ENCODE data around the gene RFX4.

RFX4 gene

DNA sequence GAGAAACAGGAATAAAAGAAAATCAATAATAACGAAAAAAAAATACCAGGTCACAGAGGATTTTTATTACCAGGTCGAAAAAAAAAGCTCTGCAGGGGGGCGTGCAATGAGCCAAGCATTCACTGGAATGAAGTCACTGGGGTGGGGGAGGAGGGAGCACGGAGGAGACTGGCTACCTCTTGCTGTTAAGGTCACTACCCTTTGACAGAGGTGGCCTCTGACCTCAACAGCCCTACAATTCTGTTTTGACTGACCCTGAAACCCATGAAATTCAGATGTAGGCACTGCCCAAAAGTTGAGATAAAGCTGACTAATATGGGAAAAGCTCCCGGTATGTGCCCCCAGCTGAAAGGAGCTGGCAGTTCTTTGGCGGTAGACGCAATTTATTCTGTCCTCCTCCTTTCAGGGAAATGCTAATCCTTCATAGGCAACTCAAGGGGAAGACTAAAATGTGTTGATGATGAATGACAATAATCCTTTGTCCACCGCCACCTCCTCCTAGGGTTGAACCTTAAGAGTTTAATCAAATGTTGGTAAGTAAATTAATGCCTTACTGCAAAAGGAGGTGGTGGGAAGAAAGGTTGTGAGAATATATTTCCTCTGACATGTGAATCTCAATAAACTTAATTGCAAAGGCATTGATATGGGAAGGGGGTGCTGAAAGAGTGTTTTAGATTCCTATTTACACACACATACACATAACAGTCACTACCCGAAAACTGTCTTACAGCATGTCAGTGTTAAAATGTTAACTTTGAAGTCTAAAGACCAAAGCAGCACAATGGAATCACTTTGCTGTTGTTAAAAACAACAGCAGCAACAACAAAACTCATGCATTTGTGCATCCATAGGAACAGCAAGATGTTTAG is 185.4 kb downstream of the RFX4 start:
- DNase-seq, result no peak

DNA sequence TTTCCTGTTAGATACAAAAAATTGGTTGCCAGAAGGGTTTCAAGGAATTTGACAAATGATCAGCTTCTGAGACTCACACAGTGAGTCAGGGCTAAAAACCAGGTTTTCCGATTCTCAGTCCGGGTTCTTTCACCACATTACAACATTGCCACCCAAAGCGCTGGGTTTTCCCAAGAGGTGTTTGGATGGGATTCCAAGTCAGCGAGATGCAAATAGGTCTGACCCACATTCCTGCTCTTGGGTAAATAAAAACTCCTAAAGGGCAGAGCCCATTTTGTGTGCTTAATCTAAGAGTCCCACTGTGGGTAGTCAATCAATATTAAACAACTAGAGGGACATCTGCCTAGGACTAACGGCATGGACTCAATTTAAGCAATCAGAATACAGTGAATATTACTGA is 186.3 kb downstream of the RFX4 start:
- no peak for DNase-seq

DNA sequence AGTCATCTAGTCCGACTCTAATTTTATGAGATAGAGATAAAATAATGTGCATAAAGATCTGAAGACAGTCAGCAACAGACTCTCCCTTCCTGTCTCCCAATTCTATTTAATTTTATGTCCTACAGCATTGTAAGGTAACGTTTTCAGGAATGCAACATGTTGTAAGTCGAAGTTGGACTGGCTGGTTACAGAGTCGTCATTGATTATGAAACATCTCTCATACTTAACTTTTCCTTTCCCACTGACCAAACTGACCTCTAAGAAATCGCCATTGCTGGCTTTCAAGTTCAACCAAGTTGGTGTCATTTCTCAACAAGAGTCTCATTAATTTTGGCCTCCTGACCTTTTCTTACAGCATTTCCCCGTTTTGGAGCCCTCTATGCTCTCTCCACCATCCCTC is 186.7 kb downstream of the RFX4 start:
- no peak for DNase-seq

DNA sequence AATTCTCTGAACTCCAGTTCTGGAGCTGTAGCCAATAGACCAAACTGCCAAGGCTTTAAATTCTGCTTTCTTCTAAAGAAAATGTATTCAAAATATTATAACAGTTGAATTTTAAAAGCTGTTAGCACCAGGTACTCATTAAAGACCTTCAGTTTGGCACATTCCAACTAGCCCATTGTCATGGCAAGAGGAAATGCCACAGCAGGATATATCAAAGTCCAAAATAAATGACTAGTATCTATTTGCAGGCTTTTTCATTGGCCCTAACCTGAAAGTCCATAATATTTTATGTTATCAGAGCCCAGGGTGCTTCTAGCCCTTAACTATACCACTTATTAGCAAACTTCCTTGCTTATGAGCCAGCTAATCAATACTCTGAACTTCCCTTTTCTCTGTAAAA is 188.6 kb downstream of the RFX4 start:
- no peak for DNase-seq

DNA sequence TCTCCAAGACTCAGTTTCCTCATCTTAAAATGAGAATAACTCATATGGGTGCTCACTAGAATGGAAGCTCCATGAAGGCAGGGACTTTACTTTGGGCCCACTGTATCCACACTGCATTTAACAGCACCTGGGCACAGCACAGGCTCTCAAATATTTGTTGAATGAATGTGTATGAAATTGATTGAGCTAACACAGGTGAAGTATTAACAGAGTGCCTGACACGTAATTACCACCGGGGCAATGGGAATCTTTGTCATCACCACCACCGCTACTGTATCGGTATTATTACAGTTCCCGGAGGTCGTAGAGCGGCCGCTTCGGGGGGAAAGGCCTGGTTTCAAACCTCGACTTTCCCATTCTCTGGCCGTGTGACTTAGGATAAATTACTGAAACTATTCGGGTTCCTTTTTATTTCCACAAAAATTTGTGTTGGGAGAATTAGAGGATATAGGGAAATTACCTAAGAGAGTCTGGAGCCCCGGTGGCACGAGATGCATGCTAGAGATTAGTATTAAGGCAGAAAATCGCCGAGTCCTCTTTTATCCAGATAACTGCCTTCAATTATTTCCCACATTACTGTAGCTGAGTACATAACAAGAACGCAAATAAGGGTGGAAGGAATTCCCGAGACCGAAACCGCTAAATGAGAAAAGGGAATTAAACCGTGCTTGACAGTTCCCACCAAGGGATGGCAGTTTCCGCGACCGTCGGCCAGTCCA is 190.6 kb downstream of the RFX4 start:
- DNase-seq, result no peak

DNA sequence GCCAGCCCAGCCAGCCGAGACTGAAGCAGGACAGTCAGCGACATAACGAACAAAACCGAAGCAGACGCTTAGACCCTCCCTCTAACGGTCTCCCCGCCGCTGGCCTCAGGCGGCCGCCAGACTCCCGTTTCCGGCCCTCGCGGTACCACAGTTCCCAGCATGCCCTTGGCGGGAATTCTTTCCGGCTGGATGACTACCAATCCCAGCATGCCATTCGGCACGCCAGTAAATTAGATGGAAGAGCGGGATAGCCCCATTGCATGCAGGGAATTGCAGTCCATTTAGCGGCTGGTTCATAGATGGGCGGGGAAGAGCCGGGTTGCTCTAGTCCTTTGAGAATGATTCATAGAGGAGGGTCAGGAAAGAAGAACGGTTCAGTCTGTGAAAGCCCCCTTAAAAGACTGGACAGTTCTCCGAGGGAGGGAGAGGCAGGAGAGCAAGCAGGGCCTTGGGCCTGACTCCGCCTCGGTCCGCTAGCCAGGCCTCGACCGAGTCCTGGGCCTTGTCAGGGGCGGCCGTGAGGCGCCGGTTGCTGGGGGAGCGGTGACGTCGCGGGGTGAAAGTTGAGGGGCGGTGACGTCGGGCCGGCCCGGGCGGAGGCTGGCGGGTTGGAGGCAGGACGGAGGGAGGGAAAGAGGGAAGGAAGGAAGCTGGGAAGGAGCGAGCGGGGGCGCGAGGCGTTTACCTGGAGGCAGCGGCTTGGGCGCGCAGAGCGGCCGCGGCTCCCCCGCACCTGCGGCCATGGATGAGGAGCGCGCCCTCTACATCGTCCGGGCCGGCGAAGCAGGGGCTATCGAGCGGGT is 191.4 kb downstream of the RFX4 start, which contains the start of gene RIC8B:
Gene RIC8B (plus strand): TSS at position 678 of the 803 bp plus-strand sequence. CDS start 64 bp downstream, at position 742.
- peak; percentile 30 to 58 (median 38) for DNase-seq

DNA sequence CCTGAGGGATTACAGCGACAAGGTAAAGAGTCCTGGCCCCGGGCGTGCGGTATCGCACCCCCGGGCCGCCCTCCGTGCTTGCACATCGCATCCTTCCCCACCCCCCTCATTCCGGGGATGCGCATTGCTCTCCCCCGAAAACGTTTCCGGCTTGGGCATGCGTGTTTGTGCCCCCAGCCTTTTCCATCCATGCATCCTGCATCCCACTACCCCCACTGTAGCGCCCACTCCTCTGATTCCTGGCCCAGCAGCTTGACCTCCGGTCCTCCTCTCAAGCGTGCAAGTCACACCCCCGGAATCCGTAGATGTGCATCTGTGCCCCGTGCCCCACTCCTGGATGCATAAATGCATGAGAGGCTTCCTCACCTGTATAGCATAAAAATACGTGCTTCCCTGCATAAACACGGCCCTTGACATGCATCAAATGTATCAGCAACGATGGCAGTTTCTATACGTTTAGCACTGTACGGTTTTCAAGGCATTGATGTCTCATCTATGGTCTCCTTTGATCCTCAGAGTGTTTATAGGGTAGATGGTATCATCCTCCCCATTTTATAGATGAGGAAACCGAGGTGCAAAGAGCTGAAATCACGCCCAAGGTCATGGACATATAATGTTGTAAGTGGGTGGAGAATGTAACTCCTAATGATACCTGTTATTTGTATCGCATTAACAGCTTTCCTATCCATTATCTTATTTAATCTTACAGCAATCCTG is 192.2 kb downstream of the RFX4 start:
- DNase-seq, result no peak

DNA sequence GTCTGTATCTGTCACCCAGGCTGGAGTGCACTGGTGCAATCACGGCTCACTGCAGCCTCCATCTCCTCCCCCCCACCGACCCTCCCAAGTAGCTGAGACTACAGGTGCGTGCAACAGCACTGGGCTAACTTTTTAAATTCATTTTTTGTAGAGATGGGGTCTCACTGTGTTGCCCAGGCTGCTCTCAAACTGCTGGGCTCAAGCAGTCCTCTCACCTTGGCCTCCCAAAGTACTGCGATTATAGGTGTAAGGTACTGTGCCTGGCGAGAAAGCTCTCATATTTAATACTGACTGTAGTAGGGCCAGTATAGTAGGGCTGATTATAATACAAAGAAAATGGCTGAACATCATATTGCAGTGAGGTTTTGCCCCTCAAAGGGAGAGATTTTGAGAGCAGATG is 194.1 kb downstream of the RFX4 start:
- no peak for DNase-seq

DNA sequence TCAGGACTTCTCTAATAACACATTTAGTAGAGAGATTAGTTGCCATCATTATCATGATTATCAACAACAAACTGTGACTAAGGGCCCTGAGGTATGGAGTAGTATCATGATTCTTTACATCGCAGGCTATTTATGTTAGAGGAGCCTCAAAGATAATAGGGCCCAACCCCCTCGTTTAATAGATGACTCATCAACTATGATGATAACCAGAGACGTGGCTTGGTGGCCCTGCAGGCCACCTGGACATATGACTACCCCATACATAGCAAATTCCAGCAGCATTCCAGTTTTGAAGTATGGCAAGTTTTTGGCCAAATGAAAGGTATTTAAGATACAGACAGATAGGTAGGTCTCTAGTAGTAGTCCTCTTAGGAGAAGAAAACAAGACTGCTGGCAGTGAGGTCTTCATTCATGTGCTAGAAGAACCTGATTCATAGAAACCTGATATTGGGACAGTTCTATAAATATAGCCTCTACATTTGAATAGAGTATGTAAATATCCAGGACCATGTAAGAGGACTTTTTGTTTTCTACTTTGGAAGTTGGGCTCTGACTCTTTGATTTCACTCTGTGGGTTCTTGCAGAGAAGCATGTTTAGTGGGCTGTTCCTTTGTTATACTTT is 197.3 kb downstream of the RFX4 start:
- DNase-seq, result no peak

DNA sequence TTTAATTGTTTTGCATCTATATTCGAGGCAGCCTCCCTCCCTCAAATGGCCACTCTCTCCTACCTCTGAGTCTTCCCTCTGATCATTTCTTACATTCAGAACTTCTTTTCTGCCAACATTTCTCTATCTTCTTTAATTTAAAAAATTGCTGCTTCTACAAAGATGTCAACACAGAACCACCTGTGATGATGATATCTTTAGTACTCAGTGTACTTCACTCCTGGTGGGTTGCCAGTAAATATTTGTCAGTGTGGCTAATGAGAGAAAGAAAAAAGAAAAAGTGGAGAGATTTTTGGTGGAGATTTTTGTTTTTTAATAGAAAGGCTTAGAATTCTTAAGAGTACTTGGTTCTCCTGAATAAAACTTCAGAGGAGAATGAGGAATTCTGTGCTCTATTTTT is 199.8 kb downstream of the RFX4 start:
- no peak for DNase-seq

DNA sequence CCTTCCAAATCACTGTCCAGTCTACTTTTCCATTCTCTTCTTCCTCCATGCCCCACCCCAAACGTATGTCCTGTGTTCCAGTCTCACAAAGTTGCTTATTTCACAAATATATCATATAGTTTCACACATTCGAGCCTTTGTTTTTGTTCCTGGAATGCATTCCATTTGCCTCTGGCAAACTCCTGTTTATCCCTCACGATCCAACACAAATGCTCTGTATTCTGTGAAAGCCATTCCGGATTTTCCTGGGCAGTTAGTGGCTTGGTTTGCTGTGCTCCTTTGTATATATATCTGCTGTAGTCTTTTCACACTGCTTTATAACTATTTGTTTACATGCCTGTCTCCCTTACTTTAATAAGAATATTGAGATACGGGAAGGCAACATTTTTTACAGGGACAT is 200.7 kb downstream of the RFX4 start:
- DNase-seq, result no peak

DNA sequence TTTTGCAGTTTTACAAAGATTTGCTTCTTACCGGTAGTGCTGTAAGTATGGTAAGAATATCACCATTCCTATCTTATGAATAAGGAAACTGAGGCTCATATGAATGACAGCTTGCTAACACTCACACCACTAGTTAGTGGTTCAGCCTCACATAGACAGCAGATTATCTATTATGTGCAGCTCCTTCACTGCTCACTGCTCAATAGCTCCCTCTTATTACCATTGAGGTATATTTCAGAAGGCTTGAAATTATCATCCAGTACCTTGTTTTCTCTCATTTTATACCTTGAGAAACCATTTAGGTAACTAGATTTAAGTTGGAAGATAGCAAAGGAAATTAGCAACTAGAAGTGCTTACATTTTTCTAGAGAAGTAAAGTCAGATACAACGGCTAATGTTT is 207.2 kb downstream of the RFX4 start:
- DNase-seq, result no peak

DNA sequence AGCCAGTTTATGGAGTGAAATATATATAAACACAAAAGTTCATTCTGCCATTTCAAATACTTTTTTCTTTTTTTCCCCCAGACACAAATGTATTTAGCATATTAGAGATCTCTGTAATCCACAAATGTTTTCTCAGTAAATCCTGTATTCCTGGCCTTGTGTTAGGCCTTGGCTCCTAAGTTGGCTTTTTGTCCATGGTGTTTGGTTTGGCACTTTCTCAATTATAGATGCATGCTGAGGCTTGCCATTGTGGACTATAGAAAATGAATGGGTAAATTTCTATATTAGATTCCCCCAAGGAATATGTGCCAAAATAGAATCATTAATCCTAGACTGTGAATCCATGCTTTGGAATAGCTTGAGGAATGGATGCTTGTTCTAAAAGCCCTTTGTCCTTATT is 208.7 kb downstream of the RFX4 start:
- no peak for DNase-seq

DNA sequence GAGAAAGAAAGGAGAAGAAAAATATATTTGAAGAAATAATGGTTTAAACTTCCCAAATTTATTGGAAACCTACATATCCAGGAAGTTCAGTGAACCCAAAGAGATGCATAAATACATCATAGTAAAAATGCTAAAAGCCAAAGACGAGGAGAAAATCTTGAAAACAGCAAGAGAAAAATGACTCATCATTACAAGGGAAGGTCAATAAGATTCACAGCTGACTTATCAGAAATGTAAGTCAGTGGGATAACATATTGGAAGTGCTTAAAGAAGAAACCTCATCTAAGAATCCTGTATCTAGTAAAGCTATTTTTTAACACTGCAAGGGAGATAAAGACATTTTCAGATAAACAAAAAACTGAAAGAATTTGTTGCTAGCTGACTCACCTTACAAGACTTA is 211.6 kb downstream of the RFX4 start:
- no peak for DNase-seq

DNA sequence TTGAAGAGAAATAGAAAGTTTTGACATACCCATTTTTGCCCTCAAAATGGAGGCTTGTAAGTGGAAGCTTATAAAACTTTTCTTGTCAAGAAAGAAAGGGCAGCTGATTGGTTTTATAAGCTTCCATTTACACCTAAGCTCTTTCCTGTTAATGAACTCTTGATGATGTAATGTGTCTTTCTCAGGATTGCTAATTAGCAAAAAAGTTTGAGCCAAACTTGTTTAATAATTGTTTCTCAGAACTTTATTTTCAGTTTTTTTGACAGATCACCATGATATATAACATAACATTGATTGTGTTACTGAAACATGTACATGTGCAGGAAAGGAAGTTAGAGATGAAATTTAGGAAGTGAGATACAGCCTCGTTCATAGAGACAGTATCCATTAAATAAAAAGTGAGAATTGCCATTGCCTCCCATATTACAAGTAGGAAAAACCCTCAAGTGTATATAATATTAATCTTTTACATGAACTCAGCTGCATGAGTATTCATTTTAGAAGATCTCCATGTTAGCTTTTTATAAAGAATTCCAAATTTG is 218.4 kb downstream of the RFX4 start:
- DNase-seq, result no peak

DNA sequence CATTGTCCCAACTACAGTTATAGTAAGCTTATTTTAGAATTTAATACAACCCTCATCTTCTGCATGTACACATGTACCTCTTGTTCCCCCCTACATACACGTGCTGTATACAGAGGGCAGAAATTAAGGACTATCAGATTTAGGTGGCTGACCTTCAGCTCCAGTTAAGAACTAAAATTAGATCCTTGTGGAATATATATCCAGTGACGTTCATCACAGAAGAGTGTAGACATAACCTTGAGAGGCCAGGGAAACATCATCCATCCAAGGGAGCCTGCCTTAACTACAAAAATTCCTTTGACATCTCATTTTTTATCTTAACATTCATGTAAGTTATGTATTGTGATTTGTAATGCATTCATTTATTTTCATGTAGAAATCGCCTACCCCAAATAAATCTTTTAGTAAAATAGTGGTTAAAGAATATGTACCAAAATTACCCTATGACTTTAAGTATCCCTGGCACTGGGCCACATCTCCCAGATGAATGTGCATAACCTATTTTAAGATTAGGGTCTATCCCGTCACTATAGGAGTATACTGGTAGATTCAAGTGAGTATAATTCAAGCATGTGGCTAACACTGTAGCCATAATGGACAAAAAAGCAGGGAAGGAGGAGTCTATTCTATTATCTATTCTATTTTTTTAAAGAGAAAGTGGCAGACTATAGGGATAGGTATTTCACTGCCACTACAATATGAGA is 219.2 kb downstream of the RFX4 start:
- no peak for DNase-seq

DNA sequence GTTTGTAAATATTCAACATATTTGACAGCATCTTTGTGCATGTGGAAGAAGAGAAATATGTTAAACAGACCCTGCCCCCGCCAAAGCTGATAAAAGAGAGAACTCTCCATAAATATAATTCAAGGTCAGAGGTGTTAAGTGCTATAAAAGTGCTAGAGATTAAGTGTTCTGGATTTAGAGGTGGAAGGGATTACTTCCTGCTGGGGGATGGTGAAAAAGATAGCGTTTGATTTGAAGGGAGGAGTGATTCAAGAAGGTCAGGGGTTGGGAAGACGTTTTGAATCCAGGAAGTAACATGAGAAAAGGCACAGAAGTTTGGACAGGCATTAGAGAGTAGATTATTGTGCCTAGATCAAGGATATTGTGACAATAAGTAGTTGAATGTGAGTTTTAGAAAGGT is 221.9 kb downstream of the RFX4 start:
- DNase-seq, result no peak
